Measurements from ENCODE around the gene MRO. TPM values are rescaled to one million over a fixed set of nuclear protein-coding genes. Genes with fewer than 3 reads are reported as not detected.

The MRO gene
- total and polyA plus RNA-seq, 2 of the 4 experiments (the other 2 are of a cell fraction): not detected

GRCh38 chr18:50813353-50813752, 6.5 kb downstream of the MRO start:
- Histone ChIP-seq H2BK15ac (ENCODE audit: low read depth, low read length) (no peak overlapping the region), H3K18ac (ENCODE audit: low read depth, low read length) (no peak overlapping the region), H2AK5ac (ENCODE audit: low read depth, low read length) (no peak overlapping the region), H3K27ac (ENCODE audit: insufficient read depth, low read length) (no peak overlapping the region), H4K91ac (ENCODE audit: insufficient read depth, low read depth, low read length) (no peak overlapping the region), H3K4me3 (ENCODE audit: insufficient read depth, low read depth, low read length) (no peak overlapping the region), H3K36me3 (ENCODE audit: control insufficient read depth, insufficient read depth, low read length) (no peaks in the 10 kb centered on the region), H4K5ac (ENCODE audit: low read depth, low read length) (no peak overlapping the region), H2BK120ac (ENCODE audit: low read depth, low read length) (no peak overlapping the region), H3K79me1 (ENCODE audit: low read depth in 1 of 2, low read length in 2 of 2) (no peaks in the 10 kb centered on the region), H2AK9ac (replicated peaks; ENCODE audit: low read depth, low read length, poor library complexity) (no peak overlapping the region), H2AFZ (replicated peaks; ENCODE audit: low read length, poor library complexity) (no peak overlapping the region), H3K27me3 (ENCODE audit: control insufficient read depth, insufficient read depth, low read length) (peaks cover 4% of the 10 kb centered on the region), H3K23ac (ENCODE audit: low read depth, low read length) (no peak overlapping the region), H4K8ac (ENCODE audit: low read depth in 2 of 2, low read length in 2 of 2) (no peak overlapping the region), H3K4me1 (ENCODE audit: control insufficient read depth, insufficient read depth, low read length) (no peaks in the 10 kb centered on the region), H3K9me1 (ENCODE audit: insufficient read depth, low read length) (no peaks in the 10 kb centered on the region), H3K4ac (ENCODE audit: low read depth, low read length) (no peak overlapping the region), H2BK20ac (ENCODE audit: low read depth, low read length) (no peak overlapping the region), H3K9me3 (ENCODE audit: control insufficient read depth, insufficient read depth, low read length) (no peaks in the 10 kb centered on the region), H3K14ac (replicated peaks; ENCODE audit: low read depth, low read length) (no peak overlapping the region), H4K20me1 (ENCODE audit: insufficient read depth, low read length) (no peaks in the 10 kb centered on the region), H3K9ac (ENCODE audit: low read depth, low read length) (no peak overlapping the region), H2BK5ac (ENCODE audit: low read depth, low read length, poor library complexity, severe bottlenecking) (no peak overlapping the region), H3K4me2 (ENCODE audit: low read depth, low read length) (no peak overlapping the region), H3K56ac (ENCODE audit: extremely low read depth, insufficient read depth, low read length) (no peak overlapping the region)
- DNase-seq (no peak), ATAC-seq (ENCODE audit: low read depth) (no peak)
- dilution Hi-C loops (cut with HindIII; ENCODE audit: low sequenced_read_pairs, unreplicated experiment) (no loop called here), in situ Hi-C loops (cut with MboI; ENCODE audit: low sequenced_read_pairs) (loop anchor here (10.0 kb wide), 1 partner anchor 231 kb away; no protein-coding TSS in a partner anchor), intact Hi-C loops (cut with micrococcal nuclease) (no loop called here)
- CTCF ChIA-PET: no interaction called here
- no TSS peak for BruUV-seq (replicated peaks)
- no peak for TF ChIP-seq RCOR1 (IDR thresholded peaks at IDR 0.05; ENCODE audit: insufficient replicate concordance, low read length)
- no peak for TF ChIP-seq ELK1 (IDR thresholded peaks at IDR 0.05; ENCODE audit: borderline replicate concordance, low read depth, low read length)
- no peak for TF ChIP-seq CEBPB (IDR thresholded peaks at IDR 0.05; ENCODE audit: low read depth, low read length)
- TF ChIP-seq BHLHE40 (IDR thresholded peaks at IDR 0.05; ENCODE audit: low read depth, low read length): no peak
- TF ChIP-seq MXI1 (IDR thresholded peaks at IDR 0.05; ENCODE audit: borderline replicate concordance, low read depth, low read length): no peak
- no peak for TF ChIP-seq CHD1 (IDR thresholded peaks at IDR 0.05; ENCODE audit: low read depth, low read length)
- TF ChIP-seq NFE2L2 (IDR thresholded peaks at IDR 0.05; ENCODE audit: low read depth, low read length): no peak
- TF ChIP-seq MAZ (IDR thresholded peaks at IDR 0.05; ENCODE audit: borderline replicate concordance, low read depth, low read length): no peak
- POLR2A ChIA-PET (ENCODE audit: unreplicated experiment): no interaction called here
- WGBS, 2 experiments (ENCODE audit: extremely low coverage in 2 of 2, insufficient read length in 1 of 2): no CpG with 5 or more reads among the region's 2 CpGs
